H4 (cell line): ENCODE results near the gene TMEM51. TPM values are rescaled to one million over a fixed set of nuclear protein-coding genes. Genes with fewer than 3 reads are reported as not detected.

Experiments used
- DNase-seq: peaks from one replicate; pipeline ENCODE4 v3.0.0-alpha.2; 2015; ENCODE audit warnings: low spot score
- total RNA-seq: library from RNA; depleted of rRNA; stranded (reverse); fragments of >200 nt; shearing (Covaris generic); gene quantifications from 2 replicates; pipeline ENCODE4 v1.2.3, GENCODE V29; 2014

The TMEM51 gene
- total RNA-seq, 1 experiment from 2014 or later, result 5.8 TPM

DNA sequence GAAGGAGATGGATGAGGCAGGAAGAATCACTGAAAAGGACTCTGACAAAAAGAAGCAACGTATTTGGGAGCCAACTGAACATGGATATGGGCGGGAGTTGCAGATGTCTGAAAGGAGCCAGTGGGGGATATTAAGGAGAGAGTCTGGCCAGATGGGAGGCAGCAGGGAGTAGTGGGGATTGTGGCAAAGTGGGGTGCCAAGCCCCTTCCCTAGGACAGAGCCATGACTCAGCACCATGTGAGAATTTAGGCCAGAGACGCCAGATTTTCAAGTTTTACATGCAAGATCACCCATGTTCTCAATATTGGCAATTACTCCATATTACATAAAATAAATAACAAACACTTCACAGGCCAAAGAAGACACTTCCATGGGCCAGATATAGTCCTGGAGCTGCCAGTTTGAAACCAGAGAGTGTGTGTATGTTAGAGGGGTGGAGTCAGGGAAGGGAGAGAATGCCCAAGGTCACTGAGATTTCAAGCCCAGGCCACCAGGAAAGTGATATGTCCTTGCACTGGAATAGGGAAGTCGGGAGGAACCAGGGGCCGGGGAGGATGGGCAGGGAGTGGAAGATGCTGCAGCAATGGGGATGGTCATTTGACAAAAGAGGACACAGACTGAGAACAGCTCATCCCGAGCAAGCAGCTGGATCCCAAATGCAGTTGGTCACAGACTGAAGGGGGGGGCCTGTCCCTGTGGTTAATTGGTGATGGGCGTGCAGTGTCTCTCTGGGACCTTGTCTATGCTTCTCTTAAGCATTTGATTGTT, 23.5 kb downstream of the TMEM51 start:
- no peak for DNase-seq

DNA sequence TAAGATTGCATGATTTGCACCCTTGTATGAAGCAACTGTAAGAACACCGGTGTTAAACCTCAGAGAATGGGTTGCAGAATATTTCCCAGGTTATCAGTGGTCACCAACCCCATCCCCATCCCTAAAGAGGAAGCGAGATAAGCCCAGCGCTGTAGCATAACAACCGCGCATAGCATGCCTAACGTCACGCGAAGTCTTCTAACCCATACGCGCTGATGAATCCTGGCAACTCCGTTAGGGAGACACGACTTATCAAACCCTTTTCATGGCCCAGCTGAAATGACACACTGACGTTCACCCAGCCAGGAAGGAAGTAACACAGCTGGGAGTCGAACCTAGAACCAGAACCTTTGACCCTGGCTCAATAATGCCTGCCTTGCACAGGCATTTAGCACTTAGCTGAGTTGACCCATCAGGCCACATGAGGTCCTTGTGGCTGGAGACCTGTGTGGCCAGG, 24.2 kb downstream of the TMEM51 start:
- no peak for DNase-seq

DNA sequence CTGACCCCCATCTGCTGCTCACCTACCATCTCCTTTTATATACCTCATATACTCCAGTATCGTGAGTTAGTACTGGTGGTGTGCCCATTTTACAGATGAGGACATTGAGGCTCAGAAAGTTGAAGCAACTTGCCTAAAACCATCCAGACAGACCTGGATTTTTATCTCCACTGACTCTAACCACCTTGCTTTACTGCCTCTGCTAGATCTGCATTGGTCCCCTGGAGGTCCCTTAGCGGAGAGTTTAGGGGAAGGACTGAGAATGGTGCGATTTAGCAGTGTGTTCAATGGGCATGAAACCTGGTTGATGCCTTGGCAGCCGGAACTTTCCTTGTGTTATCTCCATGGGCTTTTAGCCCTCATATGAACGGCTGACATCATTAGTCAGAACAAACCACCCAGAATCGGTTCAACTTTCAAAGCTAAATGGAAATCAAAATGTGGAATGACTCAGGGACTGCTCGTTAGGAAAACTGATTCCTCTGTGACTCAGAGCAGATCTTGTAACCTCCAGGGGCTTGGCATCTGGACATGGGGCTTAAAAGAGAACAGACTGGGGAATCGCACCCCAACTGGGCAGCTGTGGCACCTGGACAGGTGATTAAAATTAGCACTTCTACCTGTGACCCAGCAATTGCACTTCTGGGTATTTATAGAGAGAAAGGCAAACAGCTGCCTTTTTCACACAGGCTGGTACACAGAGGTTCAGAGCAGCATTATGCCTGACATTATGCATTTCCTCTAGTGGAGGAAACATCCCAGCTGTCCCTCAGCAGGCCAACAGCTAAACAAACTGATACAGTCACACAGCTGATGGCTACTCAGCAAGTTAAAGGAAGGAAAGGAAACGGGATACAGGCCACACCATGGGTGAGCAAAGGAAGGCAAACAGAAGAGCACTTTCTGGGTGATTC, 25.3 kb downstream of the TMEM51 start:
- DNase-seq, result peak; percentile 93

DNA sequence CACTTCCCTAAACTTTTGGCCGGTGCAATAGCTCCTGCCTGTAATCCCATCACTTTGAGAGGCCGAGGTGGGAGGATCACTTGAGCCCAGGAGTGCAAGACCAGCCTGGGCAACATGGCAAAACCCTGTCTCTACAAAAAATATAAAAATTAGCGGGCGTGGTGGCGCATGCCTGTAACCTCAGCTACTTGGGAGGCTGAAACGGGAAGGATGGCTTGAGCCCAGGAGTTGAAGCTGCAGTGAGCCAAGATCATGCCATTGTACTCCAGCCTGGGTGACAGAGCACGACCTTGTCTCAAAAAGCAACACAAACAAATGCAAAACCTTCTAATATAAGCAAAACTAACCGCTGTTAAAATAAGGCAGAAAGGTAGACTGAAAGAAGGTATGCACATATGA, 25.9 kb downstream of the TMEM51 start:
- DNase-seq, result no peak

DNA sequence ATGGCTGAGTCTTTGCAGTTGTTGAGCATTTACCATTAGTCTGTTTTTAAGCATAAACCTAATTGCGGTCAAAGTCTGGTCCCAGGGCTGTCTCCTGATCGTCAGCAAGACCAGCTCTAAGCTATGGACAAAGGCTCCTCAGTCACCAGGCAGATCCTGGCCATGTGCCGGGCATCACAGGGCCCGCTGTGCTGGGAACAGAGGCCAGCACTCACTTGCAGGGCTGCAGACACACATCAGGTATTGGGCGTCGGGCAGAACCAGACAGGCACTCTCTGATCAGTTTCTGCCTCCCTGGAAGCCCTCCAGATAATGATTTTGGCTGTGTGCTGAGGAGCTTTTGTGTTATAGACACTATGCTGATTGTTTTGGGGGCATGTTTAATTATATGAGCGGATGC, 26.6 kb downstream of the TMEM51 start:
- no peak for DNase-seq

GRCh38 chr1:15180945-15181523, 27.5 kb downstream of the TMEM51 start:
- no peak for DNase-seq

DNA sequence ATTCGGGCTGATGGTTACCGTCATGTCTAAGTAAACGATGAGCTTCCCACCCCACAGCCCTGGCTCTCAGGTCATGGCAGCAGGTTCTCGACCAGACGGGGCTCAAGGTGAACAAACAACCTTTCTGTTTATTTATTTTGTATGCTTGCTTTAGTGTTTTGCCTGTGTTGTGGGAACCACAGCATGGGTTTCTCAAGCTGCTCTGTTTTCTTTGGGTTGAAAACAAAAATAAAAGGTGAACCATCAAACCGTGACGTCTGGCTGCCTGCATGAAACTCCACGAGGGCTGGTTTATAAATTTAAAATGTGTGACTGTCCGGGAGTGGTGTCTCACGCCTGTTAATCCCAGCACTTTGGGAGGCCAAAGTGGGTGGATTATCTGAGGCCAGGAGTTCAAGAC, 28.0 kb downstream of the TMEM51 start:
- no peak for DNase-seq

GRCh38 chr1:15184436-15185241, 31.1 kb downstream of the TMEM51 start:
- DNase-seq, result no peak

GRCh38 chr1:15185617-15186016, 32.1 kb downstream of the TMEM51 start:
- no peak for DNase-seq

GRCh38 chr1:15186073-15186845, 32.7 kb downstream of the TMEM51 start:
- DNase-seq, result no peak

DNA sequence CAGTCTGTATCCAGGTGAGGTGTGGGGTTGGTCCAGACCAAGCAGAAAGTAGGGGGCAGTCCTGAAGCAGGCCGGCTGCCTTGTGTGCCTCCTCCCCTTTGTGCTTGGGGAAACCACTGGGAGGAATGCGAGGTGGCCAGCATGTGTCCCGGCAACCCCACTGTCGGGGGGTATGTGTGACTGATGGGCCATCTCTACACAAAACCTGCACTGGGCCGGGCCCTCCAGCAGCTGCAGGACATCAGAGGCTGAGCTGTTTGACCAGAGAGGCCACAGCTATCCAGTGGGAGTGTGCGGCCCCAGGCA, 33.3 kb downstream of the TMEM51 start:
- DNase-seq, result no peak

DNA sequence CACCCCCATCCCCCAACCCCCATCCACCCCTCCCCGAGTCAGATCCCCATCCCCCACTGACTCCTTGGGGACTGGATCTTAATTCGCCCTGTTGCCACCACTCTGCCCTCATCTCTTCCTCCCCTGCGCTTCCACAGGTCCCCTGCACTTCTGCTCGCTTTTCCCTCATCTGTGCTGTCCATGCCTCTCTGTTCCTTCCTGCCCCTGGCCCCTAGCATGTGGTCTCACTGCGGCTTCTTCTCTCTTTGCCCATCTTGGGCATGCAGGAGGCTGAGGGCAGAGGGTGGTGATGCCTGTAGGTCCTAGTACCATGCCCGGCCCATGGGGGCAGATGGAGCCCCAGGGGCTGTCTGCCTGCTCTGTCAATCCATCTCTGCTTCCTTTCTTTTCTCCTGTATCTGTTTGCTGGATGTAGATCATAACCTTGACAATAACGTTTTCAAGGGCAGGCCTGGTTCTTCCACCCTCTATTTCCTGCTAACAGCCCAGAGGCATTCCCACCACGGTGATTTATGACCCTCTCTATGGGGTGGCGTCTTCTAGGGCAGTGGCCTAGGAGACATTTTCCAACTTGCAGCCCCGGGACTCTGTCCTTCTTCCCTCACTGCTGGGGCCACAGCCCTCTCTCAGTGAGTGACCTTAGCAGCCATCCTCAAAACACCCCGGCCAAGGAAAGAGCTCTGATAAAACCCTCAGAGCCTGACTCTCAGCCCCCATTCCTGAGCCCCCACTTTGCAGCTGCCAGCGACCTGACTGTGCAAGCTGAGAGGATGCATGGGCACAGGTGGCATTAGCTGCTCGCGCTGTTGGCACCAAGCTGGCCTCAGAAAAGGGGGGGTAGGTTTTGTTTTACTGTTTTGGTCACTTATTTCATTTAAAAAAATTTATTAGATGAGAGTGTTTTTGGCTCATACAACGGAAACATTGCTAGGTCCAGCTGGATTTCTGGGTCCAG, 33.9 kb downstream of the TMEM51 start:
- no peak for DNase-seq

DNA sequence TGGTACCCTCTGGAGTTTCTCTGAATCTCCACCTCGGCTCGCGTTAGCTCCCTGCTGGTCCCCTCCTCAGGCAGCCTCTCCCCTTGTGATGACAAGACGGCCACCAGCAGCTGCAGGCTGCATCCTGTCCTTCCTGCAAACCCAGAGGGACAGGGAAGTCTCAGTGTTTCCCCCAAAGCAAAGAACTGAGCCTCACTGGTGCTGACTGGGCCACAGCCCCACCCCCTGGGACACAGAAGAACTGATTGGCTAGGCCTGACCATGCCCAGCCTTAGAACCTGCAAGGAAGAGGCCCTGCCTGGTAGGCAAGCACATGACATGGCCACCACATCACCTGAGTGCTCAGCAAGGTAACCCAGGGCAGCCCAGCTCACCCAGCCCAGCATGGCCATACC, 34.6 kb downstream of the TMEM51 start:
- no peak for DNase-seq

DNA sequence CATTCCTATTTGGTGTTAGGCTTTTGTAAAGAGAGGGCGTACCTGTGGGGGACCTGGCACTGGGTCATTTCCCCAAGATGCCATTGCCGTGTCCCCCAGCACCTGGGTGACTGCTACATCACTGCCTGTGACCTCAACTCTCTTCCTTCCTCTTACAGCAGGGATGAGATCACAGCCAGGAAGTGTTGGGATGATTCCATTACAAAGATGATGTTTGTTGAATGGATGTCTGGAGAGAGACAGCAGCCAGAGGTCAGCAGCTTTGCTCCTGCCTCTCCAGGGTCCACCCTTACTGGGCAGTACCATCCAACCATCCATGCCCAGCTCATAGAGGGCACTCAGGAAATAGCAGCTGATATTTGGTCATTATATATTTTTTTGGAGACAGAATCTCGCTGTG, 35.1 kb downstream of the TMEM51 start:
- DNase-seq, result no peak

- DNase-seq, result no peak
Measured at GRCh38 chr1:15189692-15190370, 36.3 kb downstream of the TMEM51 start.

- no peak for DNase-seq
Measured at GRCh38 chr1:15191267-15191666, 37.7 kb downstream of the TMEM51 start.

GRCh38 chr1:15191770-15192169, 38.2 kb downstream of the TMEM51 start:
- DNase-seq, result no peak

DNA sequence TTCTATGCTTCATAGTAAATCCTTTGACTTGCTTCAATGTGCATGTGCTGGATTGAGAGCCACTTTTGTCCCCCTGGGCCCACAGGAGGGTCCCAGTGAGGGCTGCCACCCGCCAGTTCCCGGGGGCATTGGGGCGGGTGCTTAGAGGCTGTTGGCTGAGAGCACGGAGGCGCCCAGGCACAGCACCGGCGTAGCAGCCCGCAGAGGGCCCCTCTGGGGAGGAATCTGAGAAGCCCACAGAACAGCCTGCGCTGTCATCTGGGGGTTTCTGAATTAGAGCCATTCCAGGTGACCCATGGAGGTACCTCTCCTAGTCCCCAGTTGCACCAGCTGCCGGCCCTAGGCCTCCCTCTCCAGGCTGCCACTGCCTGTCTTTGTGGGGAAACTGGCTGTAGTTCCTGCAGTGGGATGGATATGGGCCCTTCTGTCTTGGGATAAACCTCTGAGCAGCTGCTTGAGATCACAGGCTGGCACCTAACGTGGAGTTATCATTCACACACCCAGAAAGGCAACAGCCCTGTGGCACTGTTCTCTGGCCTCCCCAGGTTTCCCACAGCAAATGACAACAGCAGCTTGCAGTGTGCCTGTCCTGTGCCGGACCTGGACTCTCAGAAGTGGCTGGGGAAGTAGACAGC, 39.5 kb downstream of the TMEM51 start:
- no peak for DNase-seq
